NCI-H1436 treated with DMSO at 0.1 percent for 48 hours (cell line): ENCODE data around the gene CSTF1.
"Not testable (repeated sequence)": the region's sequence is repeated elsewhere in the genome, so short reads cannot be mapped to it uniquely, and the experiment has no call there.

ENCODE experiments used
- DNase-seq: peaks from one replicate; lab custom pipeline; 2025; lab: John Stamatoyannopoulos, UW

CSTF1 gene

GRCh38 chr20:56369179-56369578, 23.3 kb upstream of the CSTF1 start:
- no peak for DNase-seq

- no peak for DNase-seq
These were observed 20.5 kb upstream of the CSTF1 start for GRCh38 chr20:56371977-56372376.

- no peak for DNase-seq
These were observed 19.6 kb upstream of the CSTF1 start for GRCh38 chr20:56372850-56373249.

DNA sequence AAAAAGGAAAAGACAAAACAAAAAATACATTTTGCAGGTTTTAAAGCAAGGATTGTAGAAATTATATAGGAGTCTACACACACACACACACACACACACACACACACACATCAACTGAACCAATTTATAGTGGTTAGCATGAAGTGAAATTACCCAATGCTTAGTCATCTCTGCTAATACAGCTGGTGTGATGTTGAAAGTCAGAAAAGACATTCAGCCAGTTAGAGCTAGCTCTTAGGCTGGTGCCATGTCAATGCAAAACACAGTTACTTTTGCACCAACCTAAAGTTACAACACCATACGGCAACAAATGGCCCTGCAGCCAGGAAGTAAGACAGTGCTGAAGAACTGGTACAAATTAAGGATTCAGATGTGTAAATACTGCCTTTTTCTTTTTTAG, 18.5 kb upstream of the CSTF1 start:
- no peak for DNase-seq

DNA sequence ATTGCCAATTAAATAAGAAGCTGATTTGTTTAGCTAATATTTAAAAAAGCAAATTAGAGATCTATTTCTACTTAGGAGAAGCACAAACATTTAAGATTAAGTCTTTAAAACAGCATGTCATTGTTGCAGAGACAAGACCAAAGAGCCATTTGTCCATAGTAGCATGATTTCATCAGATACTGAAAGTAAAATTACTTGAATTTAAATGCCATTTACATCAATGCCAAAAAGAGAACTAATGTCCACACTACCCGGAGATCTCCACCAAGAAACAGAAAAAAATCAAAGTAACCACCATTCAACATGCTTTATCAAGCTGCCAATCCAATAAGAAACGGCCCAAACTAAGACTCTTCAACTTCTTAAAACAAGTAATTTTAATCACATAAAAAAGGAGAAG, 16.1 kb upstream of the CSTF1 start:
- no peak for DNase-seq

GRCh38 chr20:56378386-56378785, 14.1 kb upstream of the CSTF1 start:
- DNase-seq = no peak

- no peak for DNase-seq
These were observed 12.1 kb upstream of the CSTF1 start for GRCh38 chr20:56380375-56380774.

DNA sequence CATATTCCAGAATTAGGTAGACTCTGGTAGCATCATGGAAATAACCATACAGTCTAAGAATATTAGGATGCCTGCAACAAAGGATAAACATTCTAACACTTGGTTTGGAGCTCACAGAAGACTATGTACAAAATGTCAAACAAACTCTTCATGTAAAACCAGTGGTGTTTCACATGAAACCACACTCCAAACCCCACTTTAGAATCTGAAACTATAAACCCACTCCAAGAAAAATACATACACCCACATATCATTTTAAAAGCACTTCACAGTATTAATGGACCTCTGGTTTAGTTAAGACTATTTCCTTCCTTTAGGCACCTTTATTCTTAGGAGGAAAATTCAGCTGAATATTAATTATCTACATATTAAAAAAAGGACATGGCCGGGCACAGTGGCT, 10.9 kb upstream of the CSTF1 start:
- no peak for DNase-seq

DNA sequence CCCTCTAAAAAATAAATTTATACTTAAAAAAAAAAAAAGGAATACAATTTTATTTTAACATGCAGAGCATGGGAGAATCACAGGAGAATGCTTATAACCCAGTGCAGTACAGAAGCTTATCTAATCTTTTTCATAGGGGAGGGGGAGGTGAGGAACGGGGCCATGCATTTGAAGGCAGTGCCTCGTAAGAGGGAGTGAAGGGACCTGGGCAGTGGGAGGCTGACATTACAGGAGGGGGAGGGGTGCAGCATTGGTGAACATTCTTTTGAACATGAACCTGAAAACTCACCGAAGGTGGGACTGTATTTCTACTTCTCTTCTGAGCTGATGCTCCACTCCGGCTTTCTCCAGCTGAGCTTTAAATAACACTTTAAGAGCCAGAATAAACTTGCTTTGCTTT, 9.7 kb upstream of the CSTF1 start:
- DNase-seq = no peak

- DNase-seq = no peak
These were observed 9.1 kb upstream of the CSTF1 start for GRCh38 chr20:56383334-56383733.

DNA sequence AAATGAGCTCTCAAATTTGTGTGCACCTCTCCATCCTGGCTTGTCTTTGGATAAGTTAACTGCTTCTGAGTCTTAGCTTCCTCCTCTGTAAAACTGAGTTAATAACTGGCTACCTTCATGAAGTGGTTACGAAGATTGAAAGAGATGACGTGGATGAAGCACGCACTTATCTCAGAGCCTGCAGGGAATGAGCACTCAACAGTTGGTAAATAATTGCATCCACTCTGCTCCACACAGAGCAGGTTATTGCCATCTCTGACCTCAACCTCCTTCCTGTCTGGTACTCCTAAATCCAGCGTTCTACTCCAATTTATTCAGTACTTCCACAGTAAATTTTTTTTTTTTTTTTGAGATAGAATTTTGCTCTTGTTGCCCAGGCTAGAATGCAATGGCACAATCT, 7.3 kb upstream of the CSTF1 start:
- DNase-seq = no peak

DNA sequence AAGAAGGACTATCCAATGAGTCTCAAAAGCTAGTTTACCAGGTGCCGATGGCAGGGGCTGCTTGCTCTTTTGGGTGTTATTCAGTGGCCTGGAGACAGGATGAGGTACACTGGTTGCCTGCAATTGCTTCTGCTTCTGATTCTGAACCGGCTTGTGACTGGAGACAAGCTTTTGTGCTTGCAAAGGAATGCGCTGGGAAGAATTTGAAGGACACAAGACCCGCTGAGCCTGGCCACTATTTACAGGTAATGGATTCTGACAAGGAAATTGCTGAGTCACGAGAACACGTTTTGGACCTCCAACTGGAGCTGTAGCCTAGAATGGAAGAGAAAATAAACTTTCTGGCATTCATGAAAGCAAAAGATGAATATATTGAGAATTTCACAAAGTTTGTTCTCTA, 6.2 kb upstream of the CSTF1 start:
- DNase-seq = no peak

DNA sequence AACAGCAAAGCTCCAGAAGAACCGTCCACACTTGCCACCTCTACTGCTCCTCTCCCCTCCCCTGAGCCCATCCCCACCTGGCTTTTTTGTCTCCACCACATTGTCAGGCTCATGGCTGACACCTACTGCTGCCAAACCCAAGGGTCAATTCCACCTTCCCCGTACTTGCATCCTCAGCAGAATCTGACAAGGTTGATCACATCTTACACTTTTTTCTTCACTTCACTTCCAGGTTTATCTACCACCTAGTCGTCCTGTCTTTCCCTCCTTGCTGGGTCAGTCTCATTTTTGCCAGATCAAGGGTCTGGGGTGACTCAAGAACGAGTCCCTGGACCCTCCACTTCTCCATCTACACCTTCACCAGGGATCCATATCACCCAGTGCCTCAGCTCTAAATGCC, 3.6 kb upstream of the CSTF1 start:
- no peak for DNase-seq

DNA sequence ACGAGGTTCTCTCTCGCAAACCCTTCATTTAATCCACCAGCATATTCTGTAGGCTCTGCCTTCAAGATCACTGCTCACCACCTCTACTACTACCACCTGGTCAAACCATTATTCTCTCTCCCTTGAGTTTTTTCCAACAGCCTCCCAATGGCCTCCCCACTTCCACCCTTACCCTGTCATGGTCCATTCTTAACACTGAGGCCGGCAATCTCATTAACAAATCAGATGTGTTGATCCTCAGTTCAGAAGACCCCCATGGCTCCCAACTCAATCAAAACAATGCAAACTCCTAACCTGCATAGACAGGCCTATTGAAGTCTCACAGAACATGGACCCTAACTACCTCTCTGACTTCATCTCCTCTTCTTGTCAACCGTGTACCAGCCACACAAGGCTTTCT, 2.6 kb upstream of the CSTF1 start:
- DNase-seq = no peak

DNA sequence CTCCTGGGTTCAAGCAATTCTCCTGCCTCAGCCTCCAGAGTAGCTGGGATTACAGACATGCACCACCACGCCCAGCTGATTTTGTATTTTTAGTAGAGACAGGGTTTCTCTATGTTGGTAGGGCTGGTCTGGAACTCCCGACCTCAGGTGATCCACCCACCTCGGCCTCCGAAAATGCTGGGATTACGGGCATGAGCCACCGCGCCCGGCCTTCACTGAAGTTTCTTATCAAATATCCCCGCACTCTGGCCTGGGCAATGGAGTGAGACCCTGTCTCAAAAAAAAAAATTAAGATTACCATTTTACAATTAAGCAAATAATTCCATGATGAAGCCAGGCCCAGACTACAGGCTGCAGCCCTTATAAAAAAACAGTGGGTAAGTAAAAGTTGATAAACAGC, 2.0 kb upstream of the CSTF1 start:
- DNase-seq = not testable (repeated sequence)

DNA sequence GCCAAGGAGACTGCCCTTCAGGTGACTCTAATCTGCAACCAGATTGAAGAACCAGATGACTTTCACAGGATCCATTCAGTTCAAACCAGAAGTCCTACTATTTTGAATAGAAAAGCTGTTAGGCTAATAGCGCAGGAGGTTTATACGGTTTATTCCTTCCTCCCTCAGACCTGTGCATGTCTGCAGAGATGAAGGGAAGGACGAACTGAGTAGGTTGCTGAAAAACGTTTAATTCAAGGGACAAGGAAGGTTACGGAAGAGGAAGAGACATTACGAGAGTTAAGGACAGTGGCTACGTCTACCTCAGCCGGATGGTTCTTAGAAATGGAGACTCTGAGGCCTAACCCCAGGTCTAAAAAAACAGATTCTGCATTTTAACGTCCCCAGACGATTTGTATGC, 1.4 kb upstream of the CSTF1 start:
- DNase-seq = no peak

- DNase-seq = no peak
These were observed 781 bp upstream of the CSTF1 start for GRCh38 chr20:56391596-56392131.

- DNase-seq = no peak
These were observed 537 bp downstream of the CSTF1 start for GRCh38 chr20:56392881-56393482.

DNA sequence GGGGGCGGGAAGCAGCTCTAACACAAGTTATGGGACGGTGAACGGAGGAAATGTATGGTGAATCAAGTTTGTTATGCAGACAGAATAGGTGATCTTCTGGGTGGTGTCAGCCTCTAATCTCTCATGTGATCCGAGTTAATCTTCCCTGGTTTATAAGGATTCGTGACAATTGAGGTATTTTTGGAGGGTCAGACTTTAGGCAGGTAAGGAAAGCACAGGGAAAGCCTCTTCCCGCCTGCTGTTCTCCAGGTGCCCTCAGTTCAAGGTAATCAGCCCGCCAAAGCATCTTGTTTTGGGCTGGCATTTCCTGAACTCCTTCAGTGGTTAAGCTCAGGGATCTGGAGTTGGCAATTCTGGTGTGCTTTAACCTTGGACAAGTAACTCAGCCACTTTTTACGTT, 1.2 kb downstream of the CSTF1 start:
- no peak for DNase-seq

DNA sequence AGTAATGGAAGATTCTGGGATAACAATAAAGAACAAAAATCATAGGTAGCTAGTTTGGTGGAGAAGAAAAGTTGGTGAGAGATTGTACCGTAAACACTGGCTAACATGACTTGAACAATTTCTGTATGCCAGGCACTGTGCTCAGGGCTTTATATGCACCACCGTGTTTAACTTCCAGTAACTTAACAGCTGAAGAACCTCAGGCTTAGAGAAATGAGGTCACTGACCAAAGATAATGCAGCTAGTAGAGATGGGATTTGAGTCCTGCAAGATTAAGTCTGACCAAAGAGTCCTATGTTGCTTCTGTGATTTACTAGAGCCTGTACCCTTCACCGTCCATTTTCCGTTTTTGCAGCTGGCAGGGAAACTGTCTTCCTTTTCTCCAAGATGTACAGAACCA, 2.7 kb downstream of the CSTF1 start:
- DNase-seq = no peak

DNA sequence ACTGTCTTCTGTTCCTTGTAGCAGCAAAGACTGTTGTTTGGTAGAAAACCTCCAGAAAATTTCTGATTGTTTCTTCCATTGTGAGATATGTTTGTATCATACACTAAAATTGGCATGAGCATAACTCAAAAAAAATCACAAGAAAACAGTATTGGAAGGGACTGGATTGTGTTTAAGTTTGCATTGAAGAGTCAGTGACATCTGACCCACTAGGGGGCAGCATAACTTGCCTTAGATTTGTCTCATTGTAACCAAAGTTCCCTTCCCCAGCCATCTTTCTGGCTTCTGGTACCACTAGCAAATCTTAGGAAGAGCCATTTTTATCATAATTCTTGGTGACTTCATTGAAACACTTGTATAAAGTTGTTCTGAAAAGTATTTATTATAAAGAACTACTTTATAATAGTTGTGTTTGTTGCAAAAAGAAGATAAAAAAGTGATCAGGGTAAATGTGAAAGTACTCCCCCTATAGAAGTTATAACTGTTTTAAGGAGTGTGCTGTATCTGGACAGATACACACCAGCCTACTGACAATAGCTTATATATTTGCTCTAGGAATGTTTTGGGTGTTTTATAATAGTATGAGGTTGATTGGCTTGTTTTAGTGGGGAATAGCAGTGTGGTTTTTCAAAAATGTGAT, 7.7 kb downstream of the CSTF1 start:
- DNase-seq = peak; percentile 4

- no peak for DNase-seq
These were observed 11.0 kb downstream of the CSTF1 start for GRCh38 chr20:56403465-56403864.

GRCh38 chr20:56405356-56405755, 12.9 kb downstream of the CSTF1 start:
- not testable (repeated sequence) for DNase-seq

DNA sequence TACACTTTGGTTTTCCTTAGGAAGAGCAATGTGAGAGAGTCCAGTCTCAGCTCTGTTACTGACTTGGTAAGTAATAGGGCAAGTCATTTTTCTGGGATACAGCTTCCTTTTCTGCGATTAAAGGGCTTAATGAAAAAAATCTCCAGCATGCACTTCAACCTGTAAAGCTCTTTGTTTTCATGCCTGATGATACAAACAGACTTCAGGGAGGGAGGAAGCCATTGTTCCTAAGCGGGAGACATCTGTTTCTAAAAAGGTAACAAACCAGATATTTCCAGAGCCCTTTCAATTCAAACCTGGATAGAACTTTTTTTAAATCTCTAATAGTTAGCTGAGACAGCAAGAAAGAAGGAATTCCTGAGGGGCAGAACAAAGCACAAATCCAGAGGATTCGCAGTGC, 14.5 kb downstream of the CSTF1 start:
- DNase-seq = no peak
